Peyer's patch (tissue), 4 donors: Measurements from ENCODE around the gene PCBP1. TPM values are rescaled to one million over a fixed set of nuclear protein-coding genes. Genes with fewer than 3 reads are reported as not detected.

Experiments used
- DNase-seq, 3 donors: peaks; one replicate each; pipeline ENCODE4 v3.0.0-alpha.2; 2017 to 2019
- H3K27ac ChIP-seq, 4 donors: fragments of 200-600 bp; sonication (generic); one replicate each; pipeline ENCODE4 v1.5.1; 2016 to 2019
- H3K27me3 ChIP-seq, 2 donors: fragments of 200-600 bp; sonication (generic); one replicate each; pipeline ENCODE4 v1.5.1; 2019
- H3K36me3 ChIP-seq, 3 donors: fragments of 200-600 bp; sonication (generic); one replicate each; pipeline ENCODE4 v1.5.1; 2016 to 2019
- H3K4me1 ChIP-seq, 4 donors: fragments of 200-600 bp; sonication (generic); one replicate each; pipeline ENCODE4 v1.5.1; 2016 to 2019
- H3K4me3 ChIP-seq, 4 donors: fragments of 200-600 bp; sonication (generic); 1 replicate in 3 of 4; 2 replicates in 1 of 4; pipeline ENCODE4 v1.5.1; 2016 to 2019; ENCODE audit warnings: mild to moderate bottlenecking in 1 of 4
- H3K9me3 ChIP-seq, 4 donors: fragments of 200-600 bp; sonication (generic); one replicate each; pipeline ENCODE4 v1.5.1; 2016 to 2019; ENCODE audit warnings: mild to moderate bottlenecking in 1 of 4
- POLR2A ChIP-seq, 2 donors: fragments of 450-650 bp; IDR thresholded peaks; one replicate each; pipeline ENCODE4 v1.5.1; 2017; ENCODE audit warnings: antibody characterized with exemption in 2 of 2, mild to moderate bottlenecking in 2 of 2, moderate library complexity in 2 of 2
- total RNA-seq, 4 donors: library from RNA; depleted of rRNA; stranded (reverse); fragments of >200 nt; gene quantifications; one replicate each; pipeline ENCODE4 v1.1.0, GENCODE V29; 2016
- TF ChIP-seq, protein P1 (sequence below), 6 experiments: fragments of 450-650 bp in 4 of 6; fragments of 200-600 bp in 2 of 6; sonication (generic) in 1 of 6; IDR thresholded peaks; one replicate each; pipeline ENCODE4 v1.5.1; 2017 to 2019; ENCODE audit warnings: antibody characterized with exemption in 6 of 6, mild to moderate bottlenecking in 3 of 6, moderate library complexity in 1 of 6

PCBP1 gene
- total RNA-seq, 4 donors from 2014 or later = 129 to 152 (median 134) TPM

DNA sequence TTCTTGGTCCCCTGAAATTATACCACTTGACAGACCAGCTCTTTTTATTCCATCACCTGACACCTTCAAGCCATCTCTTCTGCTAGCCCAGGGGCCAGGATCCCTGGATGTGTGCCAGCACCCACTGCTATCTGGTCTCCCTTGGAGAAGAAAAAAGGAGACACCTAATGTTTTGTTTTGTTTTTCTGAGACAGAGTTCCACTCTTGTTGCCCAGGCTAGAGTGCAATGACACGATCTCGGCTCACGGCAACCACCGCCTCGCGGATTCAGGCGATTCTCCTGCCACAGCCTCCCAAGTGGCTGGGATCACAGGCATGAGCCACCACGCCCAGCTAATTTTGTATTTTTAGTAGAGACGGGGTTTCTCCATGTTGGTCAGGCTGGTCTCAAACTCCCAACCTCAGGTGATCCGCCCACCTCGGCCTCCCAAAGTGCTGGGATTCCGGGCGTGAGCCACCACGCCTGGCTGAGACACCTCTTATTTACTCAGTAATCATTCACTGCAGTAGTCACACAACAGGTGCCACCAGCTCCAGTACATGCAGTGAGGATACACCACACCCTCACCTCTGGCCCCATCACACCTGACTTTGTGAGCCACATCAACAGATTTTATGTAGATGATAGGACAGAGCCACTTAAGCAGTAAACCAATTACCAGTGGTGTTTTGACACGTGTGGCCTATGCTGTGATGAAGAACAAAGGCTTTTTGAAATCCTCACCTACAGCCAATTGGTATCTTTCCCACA lies 42.8 kb upstream of the PCBP1 start:
- no peak for TF ChIP-seq POLR2A (IDR thresholded peaks at IDR 0.05)
- TF ChIP-seq, protein P1, sequence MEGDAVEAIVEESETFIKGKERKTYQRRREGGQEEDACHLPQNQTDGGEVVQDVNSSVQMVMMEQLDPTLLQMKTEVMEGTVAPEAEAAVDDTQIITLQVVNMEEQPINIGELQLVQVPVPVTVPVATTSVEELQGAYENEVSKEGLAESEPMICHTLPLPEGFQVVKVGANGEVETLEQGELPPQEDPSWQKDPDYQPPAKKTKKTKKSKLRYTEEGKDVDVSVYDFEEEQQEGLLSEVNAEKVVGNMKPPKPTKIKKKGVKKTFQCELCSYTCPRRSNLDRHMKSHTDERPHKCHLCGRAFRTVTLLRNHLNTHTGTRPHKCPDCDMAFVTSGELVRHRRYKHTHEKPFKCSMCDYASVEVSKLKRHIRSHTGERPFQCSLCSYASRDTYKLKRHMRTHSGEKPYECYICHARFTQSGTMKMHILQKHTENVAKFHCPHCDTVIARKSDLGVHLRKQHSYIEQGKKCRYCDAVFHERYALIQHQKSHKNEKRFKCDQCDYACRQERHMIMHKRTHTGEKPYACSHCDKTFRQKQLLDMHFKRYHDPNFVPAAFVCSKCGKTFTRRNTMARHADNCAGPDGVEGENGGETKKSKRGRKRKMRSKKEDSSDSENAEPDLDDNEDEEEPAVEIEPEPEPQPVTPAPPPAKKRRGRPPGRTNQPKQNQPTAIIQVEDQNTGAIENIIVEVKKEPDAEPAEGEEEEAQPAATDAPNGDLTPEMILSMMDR (IDR thresholded peaks at IDR 0.05) = no peak
- H3K4me3 ChIP-seq = no peak overlapping the region
- H3K36me3 ChIP-seq = peaks cover 0 to 16% (median 0%) of the 10 kb centered on the region in 3 donors
- H3K27ac ChIP-seq = peak overlapping the region in 1 of 4 donors; percentile 47
- peak in 2 of 3 donors; percentile 69 to 83 for DNase-seq
- H3K4me1 ChIP-seq = peaks cover 0 to 3% (median 0%) of the 10 kb centered on the region in 4 donors
- no peaks in the 10 kb centered on the region for H3K27me3 ChIP-seq
- no peaks in the 10 kb centered on the region for H3K9me3 ChIP-seq

DNA sequence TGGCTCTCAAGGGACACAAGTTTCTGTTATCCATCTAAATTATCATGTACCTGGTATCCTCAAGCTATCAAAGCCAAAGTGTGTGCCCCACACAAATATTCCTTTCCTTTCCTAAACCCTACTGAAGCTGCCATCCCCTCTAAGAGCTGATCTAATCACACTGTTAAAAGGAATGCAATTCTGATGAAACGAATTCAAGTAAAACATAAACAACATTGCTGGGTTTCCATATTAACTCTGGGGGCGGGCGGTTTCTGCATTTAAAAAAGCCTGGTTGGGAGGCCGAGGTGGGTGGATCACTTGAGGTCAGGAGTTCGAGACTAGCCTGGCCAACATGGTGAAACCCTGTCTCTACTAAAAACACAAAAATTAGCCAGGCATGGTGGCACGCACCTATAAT lies 41.9 kb upstream of the PCBP1 start:
- Histone ChIP-seq H3K27ac (no peak overlapping the region), H3K4me1 (peaks cover 0 to 3% (median 0%) of the 10 kb centered on the region in 4 donors), H3K36me3 (peaks cover 0 to 25% (median 0%) of the 10 kb centered on the region in 3 donors), H3K27me3 (no peaks in the 10 kb centered on the region), H3K4me3 (no peak overlapping the region), H3K9me3 (no peaks in the 10 kb centered on the region)
- no peak for DNase-seq
- TF ChIP-seq, protein P1 (IDR thresholded peaks at IDR 0.05) = no peak
- TF ChIP-seq POLR2A (IDR thresholded peaks at IDR 0.05) = no peak

DNA sequence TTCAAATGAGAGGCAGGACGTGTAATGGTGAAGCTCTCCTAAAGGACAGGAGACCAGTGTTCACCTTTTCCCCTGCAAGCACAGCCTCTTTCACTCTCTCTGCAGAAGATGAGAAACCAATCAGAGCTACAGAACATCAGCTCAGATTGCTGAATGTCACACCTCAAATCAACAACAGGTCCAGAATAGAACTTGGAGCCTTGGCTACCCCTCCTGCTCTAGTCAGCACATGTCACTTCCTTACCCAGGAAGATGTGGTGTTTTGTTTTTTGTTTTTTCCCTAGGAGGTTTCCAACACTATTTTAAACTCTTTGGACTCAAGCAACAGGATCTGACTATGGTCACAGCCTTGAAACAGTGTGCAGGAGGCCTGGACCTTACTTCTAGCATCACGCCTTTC lies 41.3 kb upstream of the PCBP1 start:
- no peak for DNase-seq
- no peak for TF ChIP-seq POLR2A (IDR thresholded peaks at IDR 0.05)
- H3K27ac ChIP-seq = peak overlapping the region in 1 of 4 donors; percentile 28
- no peaks in the 10 kb centered on the region for H3K9me3 ChIP-seq
- peaks cover 0 to 3% (median 0%) of the 10 kb centered on the region in 4 donors for H3K4me1 ChIP-seq
- no peaks in the 10 kb centered on the region for H3K27me3 ChIP-seq
- peaks cover 0 to 30% (median 0%) of the 10 kb centered on the region in 3 donors for H3K36me3 ChIP-seq
- no peak overlapping the region for H3K4me3 ChIP-seq

DNA sequence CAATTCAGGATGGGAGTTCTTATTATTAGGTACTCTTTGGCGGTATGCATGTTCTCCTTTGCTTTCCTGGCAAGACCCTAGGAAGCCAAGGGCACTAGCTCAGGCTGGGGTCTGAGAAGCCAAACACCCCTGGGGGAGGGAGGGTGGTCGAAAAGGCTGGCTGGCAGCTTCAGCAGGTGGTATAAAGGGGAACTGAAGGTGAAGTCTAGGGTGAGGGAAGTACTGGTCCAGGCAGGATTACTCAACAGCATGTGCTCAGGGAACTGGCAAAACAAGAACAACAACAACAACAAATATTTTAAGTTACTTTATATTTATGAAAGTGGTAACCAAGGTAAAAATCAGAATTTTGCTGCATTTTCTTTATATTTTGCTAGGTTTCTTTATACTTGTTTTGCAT lies 40.7 kb upstream of the PCBP1 start:
- Histone ChIP-seq H3K4me3 (no peak overlapping the region), H3K36me3 (peaks cover 0 to 31% (median 0%) of the 10 kb centered on the region in 3 donors), H3K9me3 (no peaks in the 10 kb centered on the region), H3K4me1 (peaks cover 0 to 3% (median 0%) of the 10 kb centered on the region in 4 donors), H3K27me3 (no peaks in the 10 kb centered on the region), H3K27ac (peak overlapping the region in 1 of 4 donors; percentile 28)
- TF ChIP-seq, protein P1 (IDR thresholded peaks at IDR 0.05) = no peak
- no peak for TF ChIP-seq POLR2A (IDR thresholded peaks at IDR 0.05)
- no peak for DNase-seq

DNA sequence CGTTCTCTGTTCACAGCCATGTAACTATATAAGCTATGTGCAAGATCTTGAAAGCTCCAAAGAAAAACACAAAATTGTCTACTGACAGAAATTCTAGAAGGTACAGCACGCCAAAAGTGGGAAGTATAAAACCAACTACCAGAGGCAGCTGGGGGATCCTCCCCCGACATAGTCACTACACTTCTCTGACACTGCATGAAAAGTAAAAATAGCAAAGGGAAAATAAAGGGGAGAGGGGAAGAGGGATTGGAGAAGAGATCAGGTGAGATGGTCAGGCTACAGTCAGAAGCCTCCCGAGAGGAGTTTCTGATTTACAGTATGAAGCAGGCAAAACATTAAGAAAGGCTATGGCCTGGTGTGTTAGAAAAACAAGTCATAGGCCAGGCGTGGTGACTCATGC lies 39.8 kb upstream of the PCBP1 start:
- no peaks in the 10 kb centered on the region for H3K27me3 ChIP-seq
- H3K27ac ChIP-seq = no peak overlapping the region
- no peak for TF ChIP-seq POLR2A (IDR thresholded peaks at IDR 0.05)
- TF ChIP-seq, protein P1 (IDR thresholded peaks at IDR 0.05) = no peak
- no peaks in the 10 kb centered on the region for H3K9me3 ChIP-seq
- DNase-seq = no peak
- peaks cover 0 to 3% (median 0%) of the 10 kb centered on the region in 4 donors for H3K4me1 ChIP-seq
- H3K4me3 ChIP-seq = no peak overlapping the region
- H3K36me3 ChIP-seq = peaks cover 0 to 35% (median 0%) of the 10 kb centered on the region in 3 donors

DNA sequence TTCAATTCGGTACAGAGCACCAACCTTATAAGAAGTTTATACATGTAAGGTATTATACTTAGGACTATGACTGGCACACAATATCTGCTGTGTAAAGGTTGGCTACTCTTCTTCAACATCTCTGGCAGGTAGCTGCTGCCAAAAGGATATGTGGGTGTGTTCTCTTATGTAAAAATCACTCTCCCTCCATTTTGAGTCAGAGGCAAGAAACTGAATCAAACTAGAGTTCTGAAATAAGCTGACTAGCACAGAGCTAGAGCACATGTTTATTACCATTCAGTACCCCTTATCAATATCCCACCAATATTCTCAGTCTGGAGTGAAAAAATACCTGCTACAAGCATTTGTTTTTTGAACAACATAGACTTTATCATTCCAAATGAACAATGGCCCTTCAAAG lies 38.0 kb upstream of the PCBP1 start:
- peaks cover 0 to 3% (median 0%) of the 10 kb centered on the region in 4 donors for H3K4me1 ChIP-seq
- H3K4me3 ChIP-seq = no peak overlapping the region
- TF ChIP-seq, protein P1 (IDR thresholded peaks at IDR 0.05) = no peak
- TF ChIP-seq POLR2A (IDR thresholded peaks at IDR 0.05) = no peak
- no peaks in the 10 kb centered on the region for H3K9me3 ChIP-seq
- no peak for DNase-seq
- H3K27me3 ChIP-seq = no peaks in the 10 kb centered on the region
- H3K36me3 ChIP-seq = peaks cover 0 to 35% (median 0%) of the 10 kb centered on the region in 3 donors
- H3K27ac ChIP-seq = no peak overlapping the region
